WTC11 (cell line): Measurements from ENCODE around the gene SENP5. TPM values are rescaled to one million over a fixed set of nuclear protein-coding genes. Genes with fewer than 3 reads are reported as not detected.

Experiments used
- ATAC-seq: fragments of 200-7000 bp; cut with Tn5 transposase; 2 replicates; pipeline ENCODE4 v1.10.0; 2021; ENCODE audit warnings: mild to moderate bottlenecking, moderate library complexity
- CTCF ChIA-PET: fragments of 300-600 bp; sonication (Branson Sonifier 250); formaldehyde crosslinking; loops from one replicate; lab custom pipeline; 2021; ENCODE audit warnings: antibody characterized with exemption; lab: Charles Lee
- POLR2A ChIA-PET: fragments of 350-600 bp; sonication (Branson Sonifier 250); formaldehyde crosslinking; loops from one replicate; lab custom pipeline; 2021; ENCODE audit warnings: antibody characterized with exemption; lab: Charles Lee
- DNase-seq: peaks from one replicate; pipeline ENCODE4 v3.0.0; 2021; ENCODE audit warnings: low spot score
- H3K27ac Mint-ChIP-seq: 2 replicates; pipeline ENCODE4 v1.8.0; 2021; ENCODE audit warnings: mixed read lengths
- H3K27me3 Mint-ChIP-seq: 2 replicates; pipeline ENCODE4 v1.8.0; 2021; ENCODE audit warnings: low read depth, mild to moderate bottlenecking, moderate library complexity, mixed read lengths
- H3K36me3 Mint-ChIP-seq: 2 replicates; pipeline ENCODE4 v1.8.0; 2021; ENCODE audit warnings: mixed read lengths
- H3K4me1 Mint-ChIP-seq: 2 replicates; pipeline ENCODE4 v1.8.0; 2022; ENCODE audit warnings: mixed read lengths
- H3K4me3 Mint-ChIP-seq: 2 replicates; pipeline ENCODE4 v1.8.0; 2021; ENCODE audit warnings: mild to moderate bottlenecking, moderate library complexity, mixed read lengths
- H3K9me3 Mint-ChIP-seq: 2 replicates; pipeline ENCODE4 v1.8.0; 2021; ENCODE audit warnings: mixed read lengths
- CDX4 ChIP-seq: fragments of 250-450 bp; sonication (Bioruptor Pico); IDR thresholded peaks from 2 replicates; pipeline ENCODE4 v1.9.0; 2021; ENCODE audit warnings: moderate library complexity, mild to moderate bottlenecking, inconsistent platforms, borderline replicate concordance
- CREB1 ChIP-seq: sonication (generic); formaldehyde crosslinking; IDR thresholded peaks from 2 replicates; pipeline ENCODE4 v1.8.0; 2023; ENCODE audit warnings: mild to moderate bottlenecking, missing genetic modification reagents
- EMX1 ChIP-seq: fragments of 250-450 bp; sonication (Bioruptor Pico); IDR thresholded peaks from 2 replicates; pipeline ENCODE4 v1.8.0; 2021; ENCODE audit warnings: mild to moderate bottlenecking
- GRHL2 ChIP-seq: fragments of 250-450 bp; sonication (Bioruptor Pico); IDR thresholded peaks from 2 replicates; pipeline ENCODE4 v1.8.0; 2022; ENCODE audit warnings: mild to moderate bottlenecking, moderate library complexity; ENCODE audit not compliant: insufficient replicate concordance, severe bottlenecking
- JUN ChIP-seq: sonication (generic); formaldehyde crosslinking; IDR thresholded peaks from 2 replicates; pipeline ENCODE4 v1.8.0; 2023; ENCODE audit warnings: mild to moderate bottlenecking, missing genetic modification reagents
- MAX ChIP-seq: sonication (generic); formaldehyde crosslinking; IDR thresholded peaks from 2 replicates; pipeline ENCODE4 v1.8.0; 2022; ENCODE audit warnings: mild to moderate bottlenecking, missing genetic modification reagents
- NFATC4 ChIP-seq: fragments of 250-450 bp; sonication (Bioruptor Pico); IDR thresholded peaks from 2 replicates; pipeline ENCODE4 v1.9.0; 2021; ENCODE audit warnings: mild to moderate bottlenecking
- NFE2L1 ChIP-seq: sonication (generic); formaldehyde crosslinking; IDR thresholded peaks from 2 replicates; pipeline ENCODE4 v1.8.1; 2023; ENCODE audit warnings: missing genetic modification reagents
- RELA ChIP-seq: sonication (generic); formaldehyde crosslinking; IDR thresholded peaks from 2 replicates; pipeline ENCODE4 v1.8.1; 2022; ENCODE audit warnings: missing genetic modification reagents, mild to moderate bottlenecking, borderline replicate concordance
- SMAD4 ChIP-seq: sonication (generic); formaldehyde crosslinking; IDR thresholded peaks from 2 replicates; pipeline ENCODE4 v1.8.0; 2022; ENCODE audit warnings: mild to moderate bottlenecking, missing genetic modification reagents
- TP53 ChIP-seq: sonication (generic); formaldehyde crosslinking; IDR thresholded peaks from 2 replicates; pipeline ENCODE4 v1.8.1; 2023; ENCODE audit warnings: mild to moderate bottlenecking, missing genetic modification reagents
- USF2 ChIP-seq: sonication (generic); formaldehyde crosslinking; IDR thresholded peaks from 2 replicates; pipeline ENCODE4 v1.8.1; 2023; ENCODE audit warnings: mild to moderate bottlenecking, missing genetic modification reagents, moderate library complexity
- ZBTB21 ChIP-seq: sonication (generic); formaldehyde crosslinking; IDR thresholded peaks from 2 replicates; pipeline ENCODE4 v1.8.1; 2023; ENCODE audit warnings: mild to moderate bottlenecking, missing genetic modification reagents, borderline replicate concordance
- ZMAT4 ChIP-seq: fragments of 250-450 bp; sonication (Bioruptor Pico); IDR thresholded peaks from 2 replicates; pipeline ENCODE4 v1.9.0; 2021; ENCODE audit warnings: mild to moderate bottlenecking
- ZNF121 ChIP-seq: sonication (generic); formaldehyde crosslinking; IDR thresholded peaks from 2 replicates; pipeline ENCODE4 v1.8.0; 2023; ENCODE audit warnings: missing genetic modification reagents
- ZNF138 ChIP-seq: sonication (generic); formaldehyde crosslinking; conservative IDR thresholded peaks from 2 replicates; pipeline ENCODE4 v1.8.1; 2022; ENCODE audit warnings: mild to moderate bottlenecking, moderate library complexity, missing genetic modification reagents
- ZNF423 ChIP-seq: fragments of 250-450 bp; sonication (Bioruptor Pico); IDR thresholded peaks from 2 replicates; pipeline ENCODE4 v2.1.2; 2022; ENCODE audit warnings: mild to moderate bottlenecking, moderate library complexity
- ZNF532 ChIP-seq: fragments of 250-450 bp; sonication (Bioruptor Pico); IDR thresholded peaks from 2 replicates; pipeline ENCODE4 v1.9.0; 2021; ENCODE audit warnings: mild to moderate bottlenecking, borderline replicate concordance
- ZSCAN18 ChIP-seq: fragments of 250-450 bp; sonication (Bioruptor Pico); IDR thresholded peaks from 2 replicates; pipeline ENCODE4 v2.1.2; 2022; ENCODE audit warnings: mild to moderate bottlenecking, moderate library complexity
- total RNA-seq: library from RNA; stranded (reverse); gene quantifications from 3 replicates; pipeline ENCODE4 v1.2.3, GENCODE V29; 2021
- TF ChIP-seq, protein P1 (sequence below): sonication (generic); formaldehyde crosslinking; IDR thresholded peaks from 2 replicates; pipeline ENCODE4 v1.8.1; 2023; ENCODE audit warnings: mild to moderate bottlenecking, moderate library complexity, missing genetic modification reagents
- TF ChIP-seq, protein P2 (sequence below): sonication (generic); formaldehyde crosslinking; IDR thresholded peaks from 2 replicates; pipeline ENCODE4 v1.8.1; 2022; ENCODE audit warnings: low read depth, missing genetic modification reagents, borderline replicate concordance

The SENP5 gene
- total RNA-seq, 1 experiment from 2014 or later, result 30.8 TPM

DNA sequence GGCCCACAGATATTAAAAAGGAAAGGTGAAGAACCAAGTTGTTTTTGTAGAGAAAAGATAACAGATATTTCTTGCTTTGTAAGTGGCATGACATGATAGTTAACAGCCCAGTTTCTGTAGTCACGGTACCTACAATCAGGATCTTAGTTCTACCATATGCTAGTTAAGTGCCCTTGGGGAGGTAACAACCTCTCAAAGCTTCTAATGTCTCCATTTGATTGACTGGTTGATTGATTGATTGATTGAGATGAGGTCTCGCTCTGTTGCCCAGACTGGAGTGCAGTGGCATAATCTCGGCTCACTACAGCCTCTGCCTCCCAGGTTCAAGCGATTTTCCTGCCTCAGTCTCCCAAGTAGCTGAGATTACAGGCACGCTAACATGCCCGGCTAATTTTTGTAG, 28.5 kb downstream of the SENP5 start (continued):
- TF ChIP-seq ZNF138 (CRISPR knock-in tag), result no peak

DNA sequence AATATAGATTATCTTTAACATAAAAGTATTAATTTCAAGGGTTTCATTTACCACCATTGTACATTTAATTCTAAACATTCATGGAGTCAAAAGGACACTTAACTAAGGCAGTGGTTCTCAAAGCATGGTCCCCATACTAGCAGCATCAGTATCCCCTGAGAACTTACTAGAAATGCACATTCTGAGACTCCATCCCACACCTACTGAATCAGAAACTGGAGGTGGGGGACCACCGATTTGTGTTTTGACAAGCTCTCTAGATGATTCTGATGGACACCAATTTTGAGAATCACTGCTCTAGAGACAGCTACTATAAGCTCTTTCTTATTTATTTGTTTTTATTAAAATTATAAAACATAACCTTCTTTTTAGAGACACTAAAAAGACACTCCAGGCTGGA, 34.0 kb downstream of the SENP5 start:
- no peak overlapping the region for H3K27ac Mint-ChIP-seq
- CTCF ChIA-PET, result no interaction called here
- POLR2A ChIA-PET, result no interaction called here
- H3K9me3 Mint-ChIP-seq, result no peaks in the 10 kb centered on the region
- no peak for ATAC-seq
- peaks cover 45% of the 10 kb centered on the region for H3K36me3 Mint-ChIP-seq
- H3K4me1 Mint-ChIP-seq, result no peaks in the 10 kb centered on the region
- H3K27me3 Mint-ChIP-seq, result no peaks in the 10 kb centered on the region
- DNase-seq, result no peak
- H3K4me3 Mint-ChIP-seq, result no peak overlapping the region
- TF ChIP-seq ZNF121 (CRISPR knock-in tag) (no peak), NFATC4 (CRISPR knock-in tag) (no peak), SMAD4 (CRISPR knock-in tag) (no peak), JUN (CRISPR knock-in tag) (no peak), NFE2L1 (CRISPR knock-in tag) (no peak), MAX (CRISPR knock-in tag) (no peak), ZSCAN18 (CRISPR knock-in tag) (no peak), ZNF532 (no peak), GRHL2 (CRISPR knock-in tag) (no peak), ZNF423 (CRISPR knock-in tag) (no peak)
- TF ChIP-seq, protein P1, sequence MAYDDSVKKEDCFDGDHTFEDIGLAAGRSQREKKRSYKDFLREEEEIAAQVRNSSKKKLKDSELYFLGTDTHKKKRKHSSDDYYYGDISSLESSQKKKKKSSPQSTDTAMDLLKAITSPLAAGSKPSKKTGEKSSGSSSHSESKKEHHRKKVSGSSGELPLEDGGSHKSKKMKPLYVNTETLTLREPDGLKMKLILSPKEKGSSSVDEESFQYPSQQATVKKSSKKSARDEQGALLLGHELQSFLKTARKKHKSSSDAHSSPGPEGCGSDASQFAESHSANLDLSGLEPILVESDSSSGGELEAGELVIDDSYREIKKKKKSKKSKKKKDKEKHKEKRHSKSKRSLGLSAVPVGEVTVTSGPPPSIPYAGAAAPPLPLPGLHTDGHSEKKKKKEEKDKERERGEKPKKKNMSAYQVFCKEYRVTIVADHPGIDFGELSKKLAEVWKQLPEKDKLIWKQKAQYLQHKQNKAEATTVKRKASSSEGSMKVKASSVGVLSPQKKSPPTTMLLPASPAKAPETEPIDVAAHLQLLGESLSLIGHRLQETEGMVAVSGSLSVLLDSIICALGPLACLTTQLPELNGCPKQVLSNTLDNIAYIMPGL, result no peak
- TF ChIP-seq, protein P2, sequence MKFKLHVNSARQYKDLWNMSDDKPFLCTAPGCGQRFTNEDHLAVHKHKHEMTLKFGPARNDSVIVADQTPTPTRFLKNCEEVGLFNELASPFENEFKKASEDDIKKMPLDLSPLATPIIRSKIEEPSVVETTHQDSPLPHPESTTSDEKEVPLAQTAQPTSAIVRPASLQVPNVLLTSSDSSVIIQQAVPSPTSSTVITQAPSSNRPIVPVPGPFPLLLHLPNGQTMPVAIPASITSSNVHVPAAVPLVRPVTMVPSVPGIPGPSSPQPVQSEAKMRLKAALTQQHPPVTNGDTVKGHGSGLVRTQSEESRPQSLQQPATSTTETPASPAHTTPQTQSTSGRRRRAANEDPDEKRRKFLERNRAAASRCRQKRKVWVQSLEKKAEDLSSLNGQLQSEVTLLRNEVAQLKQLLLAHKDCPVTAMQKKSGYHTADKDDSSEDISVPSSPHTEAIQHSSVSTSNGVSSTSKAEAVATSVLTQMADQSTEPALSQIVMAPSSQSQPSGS (CRISPR knock-in tag), result no peak

GRCh38 chr3:196902296-196902695, 34.6 kb downstream of the SENP5 start:
- DNase-seq, result no peak
- no peaks in the 10 kb centered on the region for H3K9me3 Mint-ChIP-seq
- no peak overlapping the region for H3K27ac Mint-ChIP-seq
- peaks cover 48% of the 10 kb centered on the region for H3K36me3 Mint-ChIP-seq
- no peak for ATAC-seq
- POLR2A ChIA-PET, result no interaction called here
- H3K4me1 Mint-ChIP-seq, result no peaks in the 10 kb centered on the region
- no peak overlapping the region for H3K4me3 Mint-ChIP-seq
- no peaks in the 10 kb centered on the region for H3K27me3 Mint-ChIP-seq
- CTCF ChIA-PET, result no interaction called here
- TF ChIP-seq CREB1 (CRISPR knock-in tag) (no peak), USF2 (CRISPR knock-in tag) (no peak), TP53 (CRISPR knock-in tag) (no peak), ZMAT4 (no peak), CDX4 (no peak), RELA (CRISPR knock-in tag) (no peak), EMX1 (CRISPR knock-in tag) (no peak), ZBTB21 (CRISPR knock-in tag) (no peak)
